Transverse colon (tissue), 4 donors: Measurements from ENCODE around the gene CIROP.

ENCODE experiments used
- CTCF ChIP-seq, 5 experiments: fragments of 200-600 bp in 3 of 5; fragments of 450-650 bp in 2 of 5; sonication (generic) in 3 of 5; IDR thresholded peaks; 1 replicate in 2 of 5; 2 replicates in 3 of 5; pipeline ENCODE4 v1.5.1; 2016 to 2017; ENCODE audit warnings: antibody characterized with exemption in 5 of 5, inconsistent platforms in 3 of 5, mild to moderate bottlenecking in 2 of 5, moderate library complexity in 1 of 5
- POLR2AphosphoS5 ChIP-seq, 3 donors: sonication (generic); formaldehyde crosslinking; IDR thresholded peaks; one replicate each; pipeline ENCODE4 v1.6.1; 2016; ENCODE audit warnings: antibody characterized with exemption in 3 of 3

GRCh38 chr14:23093104-23093503, 11.7 kb downstream of the CIROP start:
- TF ChIP-seq POLR2AphosphoS5 (IDR thresholded peaks at IDR 0.05) (no peak), CTCF (IDR thresholded peaks at IDR 0.05) (no peak)
